DMS53 (cell line): Measurements from ENCODE around the gene ROPN1B.
A peak's percentile ranks its signal among the peaks of the same experiment; 100 is the strongest.
"Not testable (repeated sequence)": the region's sequence is repeated elsewhere in the genome, so short reads cannot be mapped to it uniquely, and the experiment has no call there.

Source experiments
- DNase-seq: peaks from one replicate; lab custom pipeline; 2025; lab: John Stamatoyannopoulos, UW

Gene ROPN1B

GRCh38 chr3:125968701-125969592, at the start of gene ROPN1B:
Gene ROPN1B, plus strand, starts transcription at chr3:125969178. Its CDS starts 2,877 bp downstream, at chr3:125972055.
- DNase-seq: peak; percentile 44

GRCh38 chr3:125920191-125920590, 48.8 kb upstream of the ROPN1B start:
- not testable (repeated sequence) for DNase-seq

- DNase-seq: not testable (repeated sequence)
These were observed 48.2 kb upstream of the ROPN1B start for GRCh38 chr3:125920751-125921279.

GRCh38 chr3:125921712-125922111, 47.3 kb upstream of the ROPN1B start:
- DNase-seq: peak; percentile 74

- not testable (repeated sequence) for DNase-seq
These were observed 45.5 kb upstream of the ROPN1B start for GRCh38 chr3:125923324-125924115.

- not testable (repeated sequence) for DNase-seq
These were observed 44.7 kb upstream of the ROPN1B start for GRCh38 chr3:125924276-125924675.

- DNase-seq: not testable (repeated sequence)
These were observed 43.3 kb upstream of the ROPN1B start for GRCh38 chr3:125925727-125926126.

- peak; percentile 71 for DNase-seq
These were observed 40.0 kb upstream of the ROPN1B start for GRCh38 chr3:125928771-125929545.

GRCh38 chr3:125929765-125930164, 39.2 kb upstream of the ROPN1B start:
- DNase-seq: not testable (repeated sequence)

- DNase-seq: not testable (repeated sequence)
These were observed 37.6 kb upstream of the ROPN1B start for GRCh38 chr3:125931355-125931880.

- peak; percentile 13 for DNase-seq
These were observed 35.4 kb upstream of the ROPN1B start for GRCh38 chr3:125933397-125934173.

- DNase-seq: peak; percentile 77
These were observed 33.6 kb upstream of the ROPN1B start for GRCh38 chr3:125935252-125935874.

GRCh38 chr3:125936210-125936815, 32.7 kb upstream of the ROPN1B start:
- DNase-seq: peak; percentile 61

- DNase-seq: not testable (repeated sequence)
These were observed 32.1 kb upstream of the ROPN1B start for GRCh38 chr3:125936891-125937290.

GRCh38 chr3:125947806-125948205, 21.2 kb upstream of the ROPN1B start:
- DNase-seq: not testable (repeated sequence)

GRCh38 chr3:125948901-125949300, 20.1 kb upstream of the ROPN1B start:
- DNase-seq: not testable (repeated sequence)

GRCh38 chr3:125951176-125951575, 17.8 kb upstream of the ROPN1B start:
- DNase-seq: not testable (repeated sequence)

- not testable (repeated sequence) for DNase-seq
These were observed 12.0 kb upstream of the ROPN1B start for GRCh38 chr3:125957020-125957419.

GRCh38 chr3:125957674-125958510, 11.1 kb upstream of the ROPN1B start:
- peak; percentile 45 for DNase-seq
